SU-DHL-6 (cell line): Measurements from ENCODE around the gene ATL2.

Source experiments
- H2AFZ ChIP-seq: fragments of 200-600 bp; sonication (generic); 2 replicates; pipeline ENCODE4 v1.6.1; 2014; ENCODE audit warnings: low read depth, mild to moderate bottlenecking, moderate library complexity, mixed read lengths, antibody characterized with exemption, low read length; ENCODE audit not compliant: severe bottlenecking
- H3F3A ChIP-seq: fragments of 200-600 bp; shearing (Covaris generic); 2 replicates; pipeline ENCODE4 v1.6.0; 2016; ENCODE audit warnings: antibody characterized with exemption, mild to moderate bottlenecking; ENCODE audit not compliant: insufficient read depth
- H3K27ac ChIP-seq: fragments of 200-600 bp; sonication (generic); 2 replicates; pipeline ENCODE4 v1.5.1; 2016; ENCODE audit warnings: low read depth, mild to moderate bottlenecking, low read length, moderate library complexity, mixed read lengths
- H3K27me3 ChIP-seq: fragments of 200-600 bp; sonication (generic), shearing (Covaris generic); 2 replicates; pipeline ENCODE4 v1.6.0; 2014; ENCODE audit warnings: mild to moderate bottlenecking, low read length
- H3K36me3 ChIP-seq: fragments of 200-600 bp; sonication (generic); 2 replicates; pipeline ENCODE4 v1.6.1; 2014; ENCODE audit warnings: mild to moderate bottlenecking, low read length, mixed read lengths
- H3K4me2 ChIP-seq: fragments of 300-600, 200-600 bp; shearing (Covaris generic), sonication (generic); 2 replicates; pipeline ENCODE4 v1.6.0; 2014; ENCODE audit warnings: low read length, low read depth, mild to moderate bottlenecking; ENCODE audit not compliant: poor library complexity, severe bottlenecking
- H3K4me3 ChIP-seq: fragments of 200-600 bp; sonication (generic); 2 replicates; pipeline ENCODE4 v1.5.1; 2014; ENCODE audit warnings: antibody characterized with exemption, low read length, mild to moderate bottlenecking, mixed read lengths; ENCODE audit not compliant: insufficient read depth, poor library complexity, severe bottlenecking
- H3K79me2 ChIP-seq: fragments of 200-600 bp; sonication (generic); 2 replicates; pipeline ENCODE4 v1.6.1; 2014; ENCODE audit warnings: mild to moderate bottlenecking, low read length, moderate library complexity; ENCODE audit not compliant: insufficient read depth
- H3K9ac ChIP-seq: fragments of 200-600 bp; sonication (generic); 2 replicates; pipeline ENCODE4 v1.7.0; 2014; ENCODE audit warnings: mild to moderate bottlenecking, low read length
- H3K9me2 ChIP-seq: fragments of 200-600 bp; sonication (generic); replicated peaks from 2 replicates; pipeline ENCODE4 v1.6.1; 2014; ENCODE audit warnings: low read length; ENCODE audit not compliant: insufficient read depth
- H3K9me3 ChIP-seq: fragments of 200-600 bp; sonication (generic); 2 replicates; pipeline ENCODE4 v1.6.1; 2014; ENCODE audit warnings: low read length, mixed read lengths; ENCODE audit not compliant: insufficient read depth
- H4K20me1 ChIP-seq: fragments of 200-600 bp; sonication (generic); 2 replicates; pipeline ENCODE4 v1.6.1; 2014; ENCODE audit warnings: low read depth, mild to moderate bottlenecking, antibody characterized with exemption, low read length, moderate library complexity, mixed read lengths
- CTCF ChIP-seq: fragments of 200-600 bp; sonication (generic); IDR thresholded peaks from one replicate; pipeline ENCODE4 v1.5.1; 2017; ENCODE audit warnings: antibody characterized with exemption, mild to moderate bottlenecking, low read length, moderate library complexity; ENCODE audit not compliant: insufficient read depth, poor library complexity, severe bottlenecking
- EZH2phosphoT487 ChIP-seq: fragments of 200-600 bp; sonication (generic), shearing (Covaris generic); conservative IDR thresholded peaks from 2 replicates; pipeline ENCODE4 v1.6.1; 2018; ENCODE audit warnings: mild to moderate bottlenecking, antibody characterized with exemption, low read length, moderate library complexity, mixed read lengths

The ATL2 gene

GRCh38 chr2:38317725-38318124 is 59.3 kb downstream of the ATL2 start:
- no peaks in the 10 kb centered on the region for H3K9me3 ChIP-seq
- peaks cover 31% of the 10 kb centered on the region for H3K36me3 ChIP-seq
- no peak overlapping the region for H3K4me3 ChIP-seq
- no peak overlapping the region for H3K27ac ChIP-seq
- no peaks in the 10 kb centered on the region for H4K20me1 ChIP-seq
- no peaks in the 10 kb centered on the region for H3K27me3 ChIP-seq
- no peak for TF ChIP-seq CTCF
- no peak for TF ChIP-seq EZH2phosphoT487
- H3K9ac ChIP-seq, result no peak overlapping the region
- no peak overlapping the region for H2AFZ ChIP-seq
- H3K79me2 ChIP-seq, result peaks cover under 1% of the 10 kb centered on the region; the same call in 1 of the 2 replicates
- H3K9me2 ChIP-seq, result no peaks in the 10 kb centered on the region
- H3F3A ChIP-seq, result no peaks in the 10 kb centered on the region
- no peak overlapping the region for H3K4me2 ChIP-seq

GRCh38 chr2:38315707-38316333 is 61.3 kb downstream of the ATL2 start:
- peak; percentile 60 for TF ChIP-seq CTCF
- TF ChIP-seq EZH2phosphoT487, result no peak
- no peaks in the 10 kb centered on the region; the same call in 1 of the 2 replicates for H3K79me2 ChIP-seq
- no peak overlapping the region for H3K27ac ChIP-seq
- H3K36me3 ChIP-seq, result peaks cover 43% of the 10 kb centered on the region
- H3K27me3 ChIP-seq, result no peaks in the 10 kb centered on the region
- no peaks in the 10 kb centered on the region for H3K9me3 ChIP-seq
- peaks cover 5% of the 10 kb centered on the region; the same call in 1 of the 2 replicates for H3F3A ChIP-seq
- H3K4me2 ChIP-seq, result no peak overlapping the region
- no peaks in the 10 kb centered on the region for H4K20me1 ChIP-seq
- H3K4me3 ChIP-seq, result no peak overlapping the region
- no peaks in the 10 kb centered on the region for H3K9me2 ChIP-seq
- no peak overlapping the region for H2AFZ ChIP-seq
- H3K9ac ChIP-seq, result no peak overlapping the region

GRCh38 chr2:38308821-38309220 is 68.3 kb downstream of the ATL2 start:
- Histone ChIP-seq H3K4me2 (no peak overlapping the region), H3K79me2 (no peaks in the 10 kb centered on the region; the same call in 1 of the 2 replicates), H3K4me3 (no peak overlapping the region), H3K9me3 (no peaks in the 10 kb centered on the region), H4K20me1 (no peaks in the 10 kb centered on the region), H3F3A (peaks cover 14% of the 10 kb centered on the region; the same call in 1 of the 2 replicates), H3K36me3 (peaks cover 46% of the 10 kb centered on the region), H3K9ac (no peak overlapping the region), H3K9me2 (no peaks in the 10 kb centered on the region), H3K27ac (no peak overlapping the region), H3K27me3 (no peaks in the 10 kb centered on the region), H2AFZ (no peak overlapping the region)
- TF ChIP-seq EZH2phosphoT487, result no peak

- Histone ChIP-seq H3K27me3 (no peaks in the 10 kb centered on the region), H3K4me3 (no peak overlapping the region), H3K79me2 (no peaks in the 10 kb centered on the region; the same call in 1 of the 2 replicates), H3K4me2 (no peak overlapping the region), H2AFZ (no peak overlapping the region), H3K9me3 (no peaks in the 10 kb centered on the region), H3K9me2 (no peaks in the 10 kb centered on the region), H3K36me3 (peaks cover 35% of the 10 kb centered on the region), H4K20me1 (no peaks in the 10 kb centered on the region), H3F3A (no peaks in the 10 kb centered on the region), H3K27ac (no peak overlapping the region), H3K9ac (no peak overlapping the region)
- TF ChIP-seq EZH2phosphoT487 (no peak), CTCF (no peak)
Measured at GRCh38 chr2:38301969-38302702, 74.9 kb downstream of the ATL2 start.
